CD4-positive, alpha-beta T cell treated with Interleukin-15 for 4 hours (primary cell): ENCODE measurements around the gene TRAPPC3.
"Not testable (repeated sequence)": the region's sequence is repeated elsewhere in the genome, so short reads cannot be mapped to it uniquely, and the experiment has no call there.

Source experiments
- DNase-seq: peaks from one replicate; pipeline ENCODE4 v3.0.0-alpha.2; 2020; ENCODE audit warnings: low spot score

Gene TRAPPC3

DNA sequence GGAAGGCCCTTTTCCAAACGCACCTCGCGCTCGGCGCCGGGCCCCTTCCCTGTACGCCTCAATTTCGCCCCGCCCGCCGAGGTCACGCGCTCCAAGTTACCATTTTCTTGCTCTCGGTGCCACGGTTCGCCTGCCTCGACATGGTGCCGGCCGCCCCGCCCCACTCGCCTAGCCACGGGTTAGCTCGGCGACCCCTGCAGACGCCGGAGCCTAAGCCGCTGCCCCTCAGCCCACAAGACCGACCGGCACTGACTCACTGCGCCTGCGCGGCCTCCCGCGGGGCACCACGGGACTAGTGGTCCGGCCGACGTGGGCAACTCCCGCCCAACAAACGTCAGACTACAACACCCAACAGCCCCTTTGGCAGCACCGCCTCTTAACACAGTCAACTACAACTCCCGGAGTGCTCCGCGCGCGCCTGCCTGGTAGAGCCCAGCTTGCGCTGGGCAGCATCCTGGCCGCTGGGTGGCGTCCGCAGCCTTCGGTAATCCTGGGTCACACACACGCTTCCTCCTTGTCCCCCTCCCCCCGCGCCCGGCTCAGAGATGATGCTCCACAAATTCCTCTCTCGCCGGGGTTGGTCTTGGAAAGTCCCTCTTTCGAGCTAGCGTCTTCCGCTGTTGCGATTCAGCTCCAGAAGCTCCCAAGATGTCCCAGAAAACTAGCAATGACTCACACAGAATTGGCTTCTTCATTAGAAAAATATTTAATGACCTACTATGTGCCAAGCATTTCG lies at the start of gene TRAPPC3:
TRAPPC3 (minus strand) TSS at position 250 of the 736 bp plus-strand sequence; CDS start at position 142, 108 bp downstream.
- peak; percentile 99 for DNase-seq

- no peak for DNase-seq
Measured at GRCh38 chr1:36198641-36199040, 49.4 kb upstream of the TRAPPC3 start.

GRCh38 chr1:36196805-36197204 lies 47.5 kb upstream of the TRAPPC3 start:
- DNase-seq: not testable (repeated sequence)

- DNase-seq: peak; percentile 86
Measured at GRCh38 chr1:36187800-36188593, 38.7 kb upstream of the TRAPPC3 start.

DNA sequence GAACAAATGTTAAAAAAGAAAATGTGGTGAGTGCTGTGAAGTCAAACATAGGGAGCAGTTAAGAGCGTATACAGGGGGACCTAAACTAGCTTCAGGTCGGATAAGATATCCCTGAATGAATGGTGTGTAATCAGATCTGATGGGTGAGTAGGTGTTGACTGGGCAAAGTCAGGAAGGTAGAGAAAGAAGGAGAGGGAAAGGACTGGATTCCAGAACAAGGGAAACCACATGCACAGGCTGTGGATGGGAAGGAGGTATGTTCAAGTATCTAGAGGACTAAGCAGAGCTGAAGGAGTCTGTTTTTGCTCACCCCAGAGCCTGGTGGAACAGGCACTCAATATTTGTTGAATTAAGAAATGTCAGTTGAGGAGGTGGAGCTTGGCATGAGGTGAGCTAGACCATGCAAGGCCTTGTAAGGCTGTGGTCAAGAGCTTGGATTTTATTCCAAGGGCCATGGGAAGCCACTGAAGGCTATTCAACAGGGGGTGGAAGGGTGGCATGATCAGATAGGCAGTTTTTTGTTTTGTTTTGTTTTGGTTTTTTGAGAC lies 34.1 kb upstream of the TRAPPC3 start:
- DNase-seq: no peak

- no peak for DNase-seq
Measured at GRCh38 chr1:36182734-36183133, 33.4 kb upstream of the TRAPPC3 start.

DNA sequence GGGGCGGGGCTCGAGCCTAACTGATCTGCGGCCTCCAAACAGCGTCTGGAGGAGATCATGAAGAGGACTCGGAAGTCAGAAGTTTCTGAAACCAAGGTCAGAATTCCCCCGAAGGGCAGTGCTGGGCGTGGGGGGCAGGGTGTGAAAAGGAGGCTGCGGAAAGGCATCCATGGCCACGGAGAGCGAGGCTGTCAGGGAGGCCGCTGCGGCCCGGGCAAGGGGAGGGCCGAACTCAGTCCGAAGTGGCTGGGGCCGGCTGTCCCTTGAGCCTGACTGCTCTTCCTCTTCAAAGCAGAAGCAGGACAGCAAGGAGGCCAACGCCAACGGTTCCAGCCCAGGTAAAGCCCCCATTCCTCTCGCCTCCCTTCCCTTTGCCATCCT lies 29.9 kb upstream of the TRAPPC3 start:
- DNase-seq: no peak

- no peak for DNase-seq
Measured at GRCh38 chr1:36178471-36179219, 29.4 kb upstream of the TRAPPC3 start.

DNA sequence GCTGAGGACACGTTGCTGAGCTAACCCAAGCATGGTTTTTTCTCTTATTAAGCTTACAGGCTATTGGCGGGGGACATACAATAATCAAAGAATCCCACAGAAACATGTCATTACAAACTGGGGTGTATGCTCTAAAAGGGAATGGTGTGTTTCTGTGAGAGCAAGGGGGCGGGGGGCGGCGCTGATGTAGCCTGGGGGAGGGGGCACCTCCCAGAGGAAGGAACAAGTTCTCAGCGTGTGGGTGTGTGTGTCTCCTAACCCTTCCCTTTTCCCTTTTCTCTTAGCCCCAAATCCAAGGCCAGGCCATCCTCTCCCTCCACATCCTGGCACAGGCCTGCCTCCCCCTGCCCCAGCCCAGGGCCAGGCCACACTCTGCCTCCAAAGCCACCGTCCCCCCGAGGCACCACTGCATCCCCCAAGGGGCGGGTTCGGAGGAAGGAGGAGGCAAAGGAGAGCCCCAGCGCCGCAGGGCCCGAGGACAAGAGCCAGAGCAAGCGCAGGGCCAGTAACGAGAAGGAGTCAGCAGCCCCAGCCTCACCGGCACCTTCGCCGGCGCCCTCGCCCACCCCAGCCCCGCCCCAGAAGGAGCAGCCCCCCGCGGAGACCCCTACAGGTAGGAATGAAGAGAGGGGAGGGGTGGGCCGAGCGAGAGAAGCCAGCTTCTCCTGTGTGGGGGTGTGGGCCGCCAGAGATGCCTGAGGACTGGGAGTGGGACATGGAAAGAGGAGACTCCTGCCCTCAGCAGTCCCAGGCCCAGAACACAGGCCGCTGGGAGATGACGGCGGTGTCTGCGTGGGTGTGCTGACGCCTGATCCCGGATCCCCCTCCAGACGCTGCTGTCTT lies 28.5 kb upstream of the TRAPPC3 start:
- DNase-seq: no peak

DNA sequence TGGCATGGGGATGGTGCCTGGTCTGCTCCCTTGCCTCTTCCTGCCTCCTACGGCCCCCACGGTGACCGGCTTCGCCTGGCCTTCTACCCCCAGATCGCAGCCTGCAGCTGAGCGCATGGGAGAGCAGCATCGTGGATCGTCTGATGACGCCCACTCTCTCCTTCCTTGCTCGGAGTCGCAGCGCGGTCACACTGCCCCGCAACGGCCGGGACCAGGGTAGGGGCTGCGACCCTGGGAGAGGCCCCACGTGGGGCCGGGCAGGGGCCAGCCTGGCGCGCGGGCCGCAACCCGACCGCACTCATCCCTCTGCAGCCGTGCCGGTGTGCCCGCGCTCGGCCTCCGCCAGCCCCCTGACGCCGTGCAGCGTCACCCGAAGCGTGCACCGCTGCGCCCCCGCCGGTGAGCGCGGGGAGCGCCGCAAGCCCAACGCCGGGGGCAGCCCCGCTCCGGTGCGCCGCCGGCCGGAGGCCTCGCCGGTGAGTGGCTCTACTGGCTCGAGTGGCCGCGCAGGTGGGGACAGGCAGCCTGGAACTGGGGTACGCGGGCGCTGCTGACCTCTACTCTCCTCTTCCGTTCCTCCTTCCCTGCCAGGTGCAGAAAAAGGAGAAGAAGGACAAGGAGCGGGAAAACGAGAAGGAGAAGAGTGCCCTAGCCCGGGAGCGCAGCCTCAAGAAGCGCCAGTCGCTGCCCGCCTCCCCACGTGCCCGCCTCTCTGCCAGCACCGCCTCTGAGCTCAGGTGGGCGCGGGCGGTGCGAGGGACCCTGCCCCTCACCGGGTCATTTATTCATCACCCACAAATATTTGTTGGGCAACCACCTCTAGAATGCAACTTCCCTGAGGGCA lies 27.0 kb upstream of the TRAPPC3 start:
- DNase-seq: no peak

GRCh38 chr1:36175137-36176095 lies 26.1 kb upstream of the TRAPPC3 start:
- DNase-seq: no peak

DNA sequence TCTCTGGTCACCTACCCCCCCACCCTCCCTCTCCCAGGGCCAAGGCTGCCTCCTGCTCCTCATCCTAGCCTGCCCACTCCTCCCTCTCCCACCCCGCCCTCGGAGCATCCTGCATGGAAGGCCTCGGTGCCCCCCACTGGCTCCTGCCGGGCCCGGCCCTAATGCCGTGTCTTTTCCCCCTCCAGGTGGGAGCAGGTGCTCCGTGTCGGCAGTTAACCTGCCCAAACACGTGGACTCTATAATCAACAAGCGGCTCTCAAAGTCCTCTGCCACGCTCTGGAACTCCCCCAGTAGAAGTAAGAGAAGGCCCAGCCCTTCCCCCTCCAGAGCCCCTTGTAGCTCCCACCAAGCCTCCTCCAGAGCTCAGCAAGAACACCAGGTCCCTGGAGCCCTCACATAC lies 25.4 kb upstream of the TRAPPC3 start:
- DNase-seq: no peak

- no peak for DNase-seq
Measured at GRCh38 chr1:36172983-36173382, 23.7 kb upstream of the TRAPPC3 start.

GRCh38 chr1:36172017-36172747 lies 22.9 kb upstream of the TRAPPC3 start:
- no peak for DNase-seq

DNA sequence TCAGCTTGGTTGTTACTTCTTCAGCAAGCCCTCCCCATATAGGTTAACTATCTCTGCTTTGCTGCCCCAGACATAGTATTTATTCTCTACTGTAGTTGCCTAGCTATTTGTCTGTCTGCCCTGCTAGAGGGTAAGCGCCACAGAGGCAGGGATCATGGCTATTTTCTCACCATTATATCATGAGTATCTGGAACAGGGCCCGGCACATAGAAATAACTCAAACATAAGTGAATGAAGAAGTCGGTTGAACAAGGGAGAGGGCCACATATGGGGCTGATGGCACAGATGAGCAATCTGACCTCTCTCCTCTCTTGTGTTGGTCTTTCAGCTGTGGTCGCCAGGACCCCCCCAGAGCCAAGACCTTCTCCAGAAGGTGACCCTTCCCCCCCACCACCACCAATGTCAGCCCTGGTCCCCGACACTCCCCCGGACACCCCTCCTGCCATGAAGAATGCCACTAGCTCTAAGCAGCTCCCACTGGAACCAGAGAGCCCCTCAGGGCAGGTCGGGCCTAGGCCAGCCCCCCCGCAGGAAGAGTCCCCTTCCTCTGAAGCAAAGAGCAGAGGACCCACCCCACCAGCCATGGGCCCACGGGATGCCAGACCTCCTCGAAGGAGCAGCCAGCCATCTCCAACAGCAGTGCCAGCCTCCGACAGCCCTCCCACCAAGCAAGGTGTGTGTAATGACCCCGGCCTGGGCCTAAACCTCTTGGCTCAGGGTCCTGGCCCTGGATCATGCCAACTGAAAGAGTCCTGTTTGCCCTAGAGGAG lies 21.5 kb upstream of the TRAPPC3 start:
- no peak for DNase-seq

DNA sequence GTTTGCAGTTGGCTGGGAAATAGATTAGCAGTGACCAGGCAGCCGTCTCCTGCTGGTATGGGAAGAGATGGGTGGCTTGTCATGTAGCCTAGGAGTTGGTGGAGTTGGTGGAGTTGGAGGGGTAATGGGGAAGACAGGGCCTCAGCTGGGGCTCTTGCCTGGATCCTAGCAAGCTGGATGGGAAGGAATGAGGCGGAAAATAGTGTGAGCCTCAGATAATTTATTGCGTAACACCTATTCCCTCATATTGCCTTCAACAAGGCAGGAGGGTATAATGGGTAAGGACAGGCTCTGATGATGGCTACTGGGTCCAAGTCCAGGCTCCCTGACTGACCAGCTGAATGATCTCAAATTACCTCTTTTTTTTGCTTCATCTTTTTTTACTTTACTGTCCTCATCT lies 19.2 kb upstream of the TRAPPC3 start:
- no peak for DNase-seq

GRCh38 chr1:36166938-36167905 lies 17.9 kb upstream of the TRAPPC3 start:
- no peak for DNase-seq
